Suppressor macrophage (primary cell): ENCODE data around the gene LBR.

ENCODE experiments used
- DNase-seq, 4 experiments: peaks; one replicate each; pipeline ENCODE4 v3.0.0-alpha.2; 2020 to 2022

Gene LBR

DNA sequence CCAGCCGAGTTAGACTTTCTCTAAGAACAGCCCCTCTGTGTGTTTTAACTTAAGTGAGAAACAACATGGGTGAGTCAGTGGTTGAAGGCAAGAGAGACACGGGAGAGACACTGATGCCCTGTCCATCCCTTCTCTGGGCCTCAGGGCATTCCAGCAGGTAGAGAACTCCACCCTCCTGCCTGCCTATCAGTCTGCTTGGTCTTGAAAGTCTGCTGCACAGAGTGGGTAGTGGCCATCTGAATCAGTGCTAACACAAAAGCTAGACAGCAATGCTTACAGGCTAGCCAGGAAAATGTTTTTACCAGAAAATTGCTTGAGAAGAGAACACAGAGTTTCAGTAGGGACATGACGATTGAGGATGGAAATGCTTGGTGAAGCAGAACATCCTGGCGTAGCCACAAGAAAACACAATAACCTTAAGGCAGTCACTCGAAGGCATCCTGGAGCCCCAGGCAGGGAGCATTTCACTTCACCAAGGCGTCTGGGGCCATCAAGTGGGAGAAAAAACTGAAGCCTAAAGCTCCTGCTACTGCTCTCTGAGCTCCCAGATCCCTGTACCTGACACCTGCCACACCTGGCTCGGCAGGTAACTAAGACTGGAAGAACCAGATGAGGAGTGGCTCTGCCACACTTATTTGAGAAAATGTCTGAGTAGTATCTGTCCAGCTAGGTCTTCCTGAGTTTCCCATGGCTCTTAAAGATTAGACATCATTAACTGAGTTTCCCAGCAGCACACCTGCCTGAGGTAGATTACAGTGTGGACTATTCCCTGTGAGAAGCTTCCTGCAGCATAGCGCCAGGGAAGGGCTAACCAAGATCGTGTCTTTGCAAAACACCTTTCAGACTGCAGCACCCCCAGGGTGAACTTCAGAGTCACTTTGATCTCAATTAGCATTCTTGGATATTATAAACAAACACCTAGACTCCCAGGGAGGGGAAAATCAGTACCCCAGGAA lies 18.1 kb upstream of the LBR start:
- DNase-seq: no peak

DNA sequence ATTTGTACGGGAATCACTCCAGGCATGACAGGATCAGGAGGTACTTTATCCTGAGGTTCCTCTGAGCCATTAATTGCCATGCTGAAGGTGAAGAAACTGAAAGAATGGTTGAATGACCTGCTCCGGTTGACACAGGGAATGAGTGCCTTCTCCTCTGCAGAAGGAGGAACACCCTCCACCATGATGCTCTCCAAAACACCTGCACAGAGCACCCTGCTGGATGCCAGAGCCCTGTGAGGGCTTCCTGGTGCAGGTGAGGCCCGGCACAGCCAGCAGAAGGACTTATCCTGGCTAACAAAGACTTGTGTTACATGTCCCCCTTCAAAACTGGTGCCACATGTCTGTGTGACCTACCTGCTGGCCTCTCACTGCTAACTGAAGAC lies 14.3 kb upstream of the LBR start:
- DNase-seq: no peak

DNA sequence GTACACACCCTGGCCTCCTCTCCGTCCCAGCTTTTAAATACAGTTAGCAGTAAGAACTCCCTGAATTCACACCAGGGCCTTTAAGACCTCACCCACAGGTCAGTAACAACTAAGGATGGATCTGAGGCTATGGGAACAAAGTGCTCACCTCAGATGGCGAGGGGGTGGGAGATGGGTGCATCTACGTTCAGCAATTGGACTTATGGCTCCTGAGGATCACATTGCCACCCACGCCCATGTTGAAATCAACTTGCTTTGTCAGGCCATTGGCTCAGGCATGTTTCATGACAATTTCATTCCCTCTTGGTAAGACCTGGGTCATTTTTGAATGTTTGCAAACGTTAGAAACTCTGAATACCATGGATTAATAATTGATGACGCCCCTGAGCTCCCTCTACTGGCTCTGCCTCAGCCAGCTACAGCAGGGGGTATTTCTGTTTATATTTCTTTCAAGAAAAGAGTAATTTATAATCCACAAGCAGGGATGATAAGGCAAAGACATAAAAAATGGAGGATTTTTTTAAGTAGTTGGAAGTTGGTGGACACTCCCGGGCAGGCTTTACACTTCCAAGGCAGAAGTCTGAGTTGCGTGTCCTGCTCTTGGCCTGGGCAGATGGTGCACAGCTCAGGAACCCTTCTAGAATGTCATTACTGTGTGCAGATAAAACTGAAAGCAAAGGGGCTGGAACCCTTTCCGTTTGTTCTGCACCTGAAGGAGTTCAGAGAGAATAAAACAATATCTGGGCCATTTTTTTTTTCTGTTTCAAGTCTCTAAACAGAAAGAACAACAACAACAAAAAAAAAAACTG lies 13.7 kb upstream of the LBR start:
- peak; percentile 55 to 62 (median 59) for DNase-seq

DNA sequence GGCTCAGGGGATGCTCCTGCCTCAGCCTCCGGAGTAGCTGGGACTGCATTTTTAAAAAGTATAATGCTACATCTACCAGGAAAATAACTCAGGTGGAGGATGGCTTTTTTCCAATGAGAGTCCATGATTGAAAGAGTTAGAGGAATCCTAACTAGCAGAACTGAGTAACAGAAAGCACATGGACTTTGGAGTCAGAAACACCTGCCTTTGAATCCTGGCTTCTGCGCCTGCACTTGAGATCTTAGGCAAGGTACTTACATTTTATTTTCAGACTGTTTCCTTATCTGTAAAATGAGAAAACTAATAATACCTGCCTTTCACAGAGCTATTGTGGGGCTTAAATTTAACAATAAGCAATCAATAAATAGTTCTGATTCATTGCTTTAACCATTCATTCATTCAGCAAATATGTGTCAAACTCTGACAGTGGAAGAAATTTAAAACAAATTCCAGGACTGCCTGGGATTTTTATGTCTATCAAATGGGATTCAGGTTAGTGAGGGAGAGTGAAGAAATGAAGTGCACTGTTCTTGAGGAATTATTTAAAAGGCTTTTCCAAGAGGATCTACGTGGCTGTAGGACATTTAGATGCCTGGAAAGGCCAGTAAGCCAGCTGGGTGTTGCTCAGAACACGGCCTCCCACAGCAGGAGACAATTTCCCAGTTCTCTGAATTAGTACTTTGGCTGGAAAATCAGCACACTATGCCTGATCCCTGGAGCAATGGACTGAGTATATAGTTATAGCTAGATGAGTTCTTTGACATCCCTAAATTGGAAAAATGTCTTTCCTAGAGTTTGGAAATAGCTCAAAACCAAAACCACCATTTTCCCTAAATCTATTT lies 12.8 kb upstream of the LBR start:
- no peak for DNase-seq

DNA sequence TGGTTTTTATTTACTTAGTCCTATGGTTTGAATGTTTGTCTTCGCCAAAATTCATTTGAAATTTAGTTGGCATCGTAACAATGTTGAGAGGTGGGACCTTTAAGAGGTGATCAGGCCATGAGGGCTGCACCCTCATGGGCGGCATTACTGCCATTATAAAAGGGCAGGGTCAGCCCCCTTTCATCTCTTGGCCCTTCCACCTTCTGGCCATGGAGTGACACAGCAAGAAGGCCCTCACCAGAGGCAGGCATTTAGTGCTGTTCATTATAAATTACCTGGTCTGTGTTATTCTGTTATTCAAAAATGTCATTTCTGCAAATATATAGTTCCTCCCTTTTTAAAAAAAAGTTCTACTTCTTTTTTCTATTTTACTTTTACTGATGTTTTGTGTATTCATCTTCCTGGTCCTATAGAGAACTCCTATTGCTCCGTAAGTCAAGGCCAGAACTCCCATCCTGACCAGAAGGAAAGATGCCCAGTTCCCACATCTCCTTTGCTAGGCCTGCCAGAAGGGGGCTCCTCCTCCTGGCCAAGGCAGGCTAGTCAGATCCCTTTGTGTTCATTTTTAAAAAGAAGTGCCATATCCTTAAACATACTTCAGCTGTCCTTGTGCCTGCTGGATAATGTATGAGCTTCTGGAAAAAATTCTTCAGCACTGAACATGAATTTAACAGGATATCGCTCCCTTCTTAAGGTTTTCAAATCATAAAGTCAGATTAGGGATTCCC lies 10.0 kb upstream of the LBR start:
- peak; percentile 33 to 75 (median 67) for DNase-seq

DNA sequence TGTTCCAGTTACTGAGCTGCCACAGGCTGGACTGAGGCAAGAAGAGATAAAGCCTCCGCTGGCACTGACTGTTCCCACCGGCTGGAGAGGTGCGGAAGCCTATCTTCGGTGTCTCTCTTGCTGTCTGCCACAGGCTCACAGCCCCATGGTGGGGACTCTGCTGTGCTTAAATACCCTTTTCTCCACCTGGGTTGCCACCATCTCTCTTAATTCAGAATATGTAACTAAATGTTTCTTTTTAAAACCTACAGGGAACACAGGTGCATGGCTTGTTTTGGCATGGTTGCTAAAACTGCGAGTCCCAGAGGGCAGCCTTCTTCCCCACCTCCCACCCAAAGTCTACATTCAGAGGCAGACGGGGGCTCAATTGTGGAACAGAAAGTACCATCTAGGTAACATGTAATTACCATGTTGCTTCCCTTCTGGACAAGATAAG lies 8.1 kb upstream of the LBR start:
- DNase-seq: no peak

DNA sequence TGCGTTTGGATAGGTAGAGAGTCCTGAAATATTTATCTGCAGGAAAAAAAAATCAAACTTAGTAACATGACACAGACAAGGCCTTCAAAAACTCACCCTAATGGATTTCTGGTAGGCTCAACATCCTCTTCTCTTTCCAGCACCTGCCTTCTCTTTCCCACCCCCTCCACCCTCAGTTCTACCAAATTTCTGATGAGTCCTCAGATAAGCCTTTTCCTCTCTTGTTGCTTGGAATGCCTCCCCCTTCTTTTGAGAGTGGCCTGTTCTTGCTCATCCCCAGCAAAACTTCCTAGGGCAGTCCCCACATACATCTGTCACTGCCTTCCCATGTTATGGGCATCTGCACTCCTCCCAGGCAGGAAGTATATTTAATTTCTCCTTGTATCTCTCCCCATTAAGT lies 7.6 kb upstream of the LBR start:
- no peak for DNase-seq

DNA sequence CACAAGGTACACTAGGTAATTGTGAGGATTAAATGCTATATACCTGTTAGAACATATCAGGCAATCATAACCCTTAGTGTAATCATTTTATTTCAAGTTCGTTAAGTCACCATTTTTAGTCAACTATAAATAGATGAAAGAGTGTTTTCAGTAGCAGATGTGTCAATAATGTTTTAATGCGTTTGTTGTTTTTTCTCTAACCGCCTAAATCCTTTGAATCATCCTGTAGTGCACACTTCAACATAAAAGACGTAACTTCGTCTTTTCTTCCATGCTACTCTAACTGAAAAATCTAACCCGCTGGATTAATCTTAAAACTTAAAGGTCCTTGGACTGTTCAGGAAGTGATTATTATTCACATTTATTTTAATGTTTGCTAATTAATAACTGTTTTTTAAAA lies 7.2 kb upstream of the LBR start:
- no peak for DNase-seq

DNA sequence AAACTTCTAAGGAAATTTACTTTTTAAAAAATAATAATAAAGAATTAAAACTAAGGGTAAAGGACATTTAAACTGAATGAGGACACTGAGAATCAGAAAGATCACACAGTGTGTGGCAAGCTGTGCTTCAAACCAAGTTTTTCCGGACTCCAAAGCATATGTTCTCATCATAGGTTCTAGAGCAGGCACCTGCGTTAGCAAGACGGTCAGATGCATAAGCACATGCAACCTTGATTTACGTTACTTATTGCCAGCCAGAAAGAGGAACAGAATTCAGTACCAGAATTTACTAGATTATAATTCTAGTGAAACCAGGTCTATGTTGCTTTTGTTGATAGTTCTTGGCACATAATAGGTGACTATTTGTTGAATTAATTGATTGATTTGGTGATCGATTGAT lies 6.2 kb upstream of the LBR start:
- no peak for DNase-seq

DNA sequence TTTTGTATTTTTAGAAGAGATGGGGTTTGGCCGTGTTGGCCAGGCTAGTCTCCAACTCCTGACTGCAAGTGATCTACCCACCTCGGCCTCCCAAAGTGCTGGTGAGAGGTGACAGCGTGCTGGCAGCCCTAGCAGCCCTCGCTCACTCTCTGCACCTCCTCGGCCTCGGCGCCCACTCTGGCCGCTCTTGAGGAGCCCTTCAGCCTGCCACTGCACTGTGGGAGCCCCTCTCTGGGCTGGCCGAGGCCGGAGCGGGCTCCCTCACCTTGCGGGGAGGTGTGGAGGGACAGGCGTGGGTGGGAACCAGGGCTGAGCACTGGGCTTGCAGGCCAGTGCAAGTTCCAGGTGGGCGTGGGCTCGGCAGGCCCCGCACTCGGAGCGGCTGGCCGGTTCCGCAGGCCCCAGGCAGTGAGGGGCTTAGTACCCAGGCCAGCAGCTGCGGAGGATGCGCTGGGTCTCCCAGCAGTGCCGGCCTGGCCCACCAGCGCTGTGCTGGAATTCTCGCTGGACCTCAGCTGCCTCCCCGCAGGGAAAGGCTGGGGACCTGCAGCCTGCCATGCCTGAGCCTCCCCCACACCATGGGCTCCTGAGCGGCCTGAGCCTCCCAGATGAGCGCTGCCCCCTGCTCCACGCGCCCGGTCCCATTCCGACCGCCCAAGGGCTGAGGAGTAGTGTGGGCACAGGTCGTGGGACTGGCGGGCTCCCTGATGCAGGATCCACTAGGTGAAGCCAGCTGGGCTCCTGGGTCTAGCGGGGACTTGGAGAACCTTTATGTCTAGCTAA lies 3.4 kb upstream of the LBR start:
- no peak for DNase-seq

DNA sequence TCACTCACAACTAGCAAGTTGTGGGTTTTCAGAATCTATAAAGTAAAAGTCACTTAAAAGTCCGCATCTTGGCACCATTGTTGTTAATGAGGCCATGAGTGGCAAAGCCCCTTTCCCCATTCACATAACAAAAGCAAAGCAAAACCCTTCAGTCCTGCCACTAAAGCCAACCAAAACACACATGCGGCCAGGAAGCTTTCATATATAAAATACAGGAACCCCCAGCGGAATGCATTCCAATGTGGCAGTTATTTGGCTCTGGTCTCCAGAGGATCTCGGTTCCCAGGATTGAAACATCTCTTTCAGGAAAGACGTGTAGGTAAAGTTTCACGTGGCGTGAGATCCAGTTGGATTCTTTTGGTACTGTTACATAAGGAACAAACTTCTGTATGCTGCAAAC lies 2.5 kb upstream of the LBR start:
- no peak for DNase-seq

DNA sequence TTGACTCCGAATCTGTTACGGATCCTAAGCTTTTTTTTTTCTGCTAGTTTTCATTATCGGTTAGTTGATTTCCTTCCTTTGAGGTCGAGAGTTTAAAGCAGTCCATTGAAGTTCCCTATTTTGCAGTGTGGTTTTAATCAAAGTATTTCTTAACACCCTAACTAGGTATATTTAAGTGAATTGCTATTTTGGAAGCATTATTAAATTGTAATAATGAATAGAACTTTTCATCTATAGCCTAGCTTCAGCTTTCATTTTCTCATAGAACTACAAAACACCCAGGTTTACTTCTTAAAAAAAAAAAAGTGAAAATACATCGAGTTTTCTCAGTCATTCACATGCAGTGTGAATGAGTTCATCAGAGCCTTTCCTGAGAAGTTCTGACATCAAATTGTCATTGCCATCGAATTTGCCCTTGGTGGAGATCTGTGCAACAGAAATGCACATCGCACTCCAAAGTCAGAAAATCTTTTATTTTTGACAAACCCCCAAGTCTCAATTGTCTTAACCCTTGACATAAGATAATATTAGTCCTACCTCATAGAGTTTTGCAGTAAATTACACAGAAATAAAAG lies 1.1 kb upstream of the LBR start:
- peak in 2 of 4 experiments; percentile 72 to 74 for DNase-seq

DNA sequence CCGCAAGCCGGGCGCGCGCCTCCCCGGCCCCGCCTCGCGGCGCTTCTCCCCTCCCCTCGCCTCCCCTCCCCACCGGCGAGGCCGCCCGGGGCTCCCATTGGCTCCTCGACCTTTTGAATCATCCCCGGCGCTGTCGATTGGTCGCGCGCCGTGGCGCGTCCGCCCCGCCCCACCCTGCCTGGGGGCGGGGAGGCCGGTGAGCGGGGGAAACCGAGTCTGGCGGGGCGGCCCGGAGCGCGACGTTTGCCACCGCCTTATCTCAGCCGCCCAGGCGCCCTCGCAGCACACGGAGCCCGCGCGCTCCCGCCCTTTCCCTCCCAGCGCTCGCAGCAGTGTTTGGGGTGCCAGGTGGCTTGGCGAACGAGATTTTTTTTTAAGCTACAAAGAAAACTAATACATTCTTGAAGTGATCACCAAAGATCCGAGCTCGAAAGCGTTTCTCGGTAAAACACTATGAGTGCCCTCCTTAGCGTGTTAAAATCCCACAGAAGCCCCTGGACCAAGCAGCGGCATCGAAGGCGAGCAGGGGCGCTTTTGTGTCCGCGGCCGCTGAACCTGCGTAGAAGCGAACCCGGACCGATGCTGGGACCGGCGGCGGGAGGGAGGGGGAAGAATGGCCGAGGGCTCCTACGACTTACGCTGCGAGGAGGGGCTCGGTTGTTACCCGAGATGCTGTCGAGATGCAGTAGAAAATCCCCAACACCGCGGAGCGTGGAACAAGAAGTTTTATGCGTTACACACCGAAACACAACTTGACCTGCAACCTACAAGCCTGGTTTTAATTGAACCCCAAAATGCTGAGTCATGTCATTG lies 436 bp upstream of the LBR start:
- DNase-seq: peak; percentile 92 to 98 (median 95)

DNA sequence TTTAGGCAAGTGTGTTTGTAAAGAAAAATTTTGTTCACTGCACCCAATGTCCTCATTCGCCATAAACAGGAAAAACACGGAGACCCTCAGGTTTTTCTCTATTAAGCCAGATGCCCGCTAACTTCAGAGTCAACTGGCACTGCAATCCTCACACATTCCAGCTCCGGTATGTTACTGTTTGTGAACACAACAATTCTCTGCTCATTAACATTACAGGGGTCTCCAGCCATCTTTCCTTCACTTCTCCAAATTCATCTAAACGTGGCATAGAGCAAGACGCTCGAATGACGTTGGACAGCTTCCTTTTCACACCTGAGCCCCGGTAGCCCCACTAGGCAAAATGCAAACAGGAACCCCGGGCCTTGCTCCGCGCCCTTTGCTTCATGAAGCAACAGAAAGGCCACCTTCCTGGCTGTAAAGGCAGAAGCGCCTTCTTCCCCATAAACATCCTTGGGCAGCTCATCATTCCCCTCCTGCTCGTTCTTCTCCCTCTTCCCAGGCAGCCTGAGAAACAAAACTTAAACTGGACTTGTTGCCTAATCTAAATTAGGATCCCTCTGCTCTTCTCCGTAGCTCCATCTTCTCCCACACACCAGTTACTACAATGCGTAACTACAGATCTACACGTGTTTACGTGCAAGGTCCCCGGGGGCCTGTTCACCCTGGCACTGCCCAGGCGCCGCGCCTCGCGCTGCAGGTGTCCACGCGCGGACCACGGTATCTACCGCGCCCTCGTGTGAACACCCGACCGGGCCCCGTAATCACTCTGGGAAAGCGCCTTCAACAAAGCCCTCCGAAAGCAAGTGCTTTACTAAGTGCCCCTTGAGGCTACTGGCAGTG lies 1.2 kb downstream of the LBR start:
- peak; percentile 21 to 56 (median 53) for DNase-seq

DNA sequence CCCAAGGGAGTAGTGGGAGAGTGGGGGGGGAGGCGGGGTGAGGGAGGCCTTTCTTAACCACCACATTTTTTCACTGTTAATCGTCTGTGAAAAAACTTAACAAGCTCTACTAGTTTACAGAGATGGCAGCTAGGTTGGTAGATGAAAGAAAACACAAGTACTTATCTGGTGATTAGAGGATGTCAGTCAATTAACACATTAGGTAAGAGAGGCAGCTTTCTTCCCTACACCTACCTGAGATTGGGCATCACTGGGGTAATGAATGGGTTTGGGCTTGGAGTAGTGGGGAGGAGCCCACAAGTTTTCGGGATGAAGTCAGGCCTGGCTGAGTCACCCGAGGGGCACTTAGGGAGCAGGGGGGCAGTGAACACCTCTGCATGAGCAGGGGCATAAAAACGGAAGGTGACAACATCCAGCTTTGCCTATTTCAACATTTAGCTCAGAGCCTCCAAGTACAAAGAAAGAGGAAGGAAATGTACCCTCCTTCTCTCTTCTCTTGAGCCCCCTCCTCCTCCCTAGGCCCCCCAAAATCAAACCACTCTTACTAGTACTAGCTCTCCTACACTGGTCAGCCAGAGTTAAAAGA lies 2.5 kb downstream of the LBR start:
- peak; percentile 46 to 68 (median 62) for DNase-seq

DNA sequence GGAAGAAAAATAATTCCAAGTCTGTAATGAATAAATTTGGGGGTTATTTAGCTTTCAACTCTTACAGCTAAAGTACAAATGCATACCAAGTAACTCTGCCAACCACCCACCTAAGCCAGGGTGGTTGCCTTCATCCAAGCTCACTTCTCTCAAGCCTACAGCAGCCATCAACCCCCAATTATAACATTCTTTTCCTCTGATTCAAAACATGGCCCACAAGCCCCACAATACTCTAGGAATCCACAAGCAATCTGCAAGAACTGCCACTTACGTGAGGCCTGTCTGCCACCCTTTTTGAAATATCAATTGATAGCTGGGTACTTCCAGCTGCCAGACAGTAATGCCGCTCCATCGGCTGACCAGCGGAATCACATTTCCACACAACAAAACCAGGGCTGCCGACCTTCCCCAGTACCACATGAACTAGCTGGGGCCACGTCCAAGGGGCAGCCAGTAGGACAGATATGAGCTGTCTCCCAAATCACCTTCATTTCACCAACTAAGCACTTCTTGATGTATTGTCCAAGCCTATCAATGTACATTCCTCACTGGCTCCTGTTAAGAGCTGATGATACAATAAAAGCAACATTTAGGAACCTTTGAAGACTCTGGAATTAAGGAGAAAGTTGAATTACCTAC lies 3.2 kb downstream of the LBR start:
- no peak for DNase-seq

DNA sequence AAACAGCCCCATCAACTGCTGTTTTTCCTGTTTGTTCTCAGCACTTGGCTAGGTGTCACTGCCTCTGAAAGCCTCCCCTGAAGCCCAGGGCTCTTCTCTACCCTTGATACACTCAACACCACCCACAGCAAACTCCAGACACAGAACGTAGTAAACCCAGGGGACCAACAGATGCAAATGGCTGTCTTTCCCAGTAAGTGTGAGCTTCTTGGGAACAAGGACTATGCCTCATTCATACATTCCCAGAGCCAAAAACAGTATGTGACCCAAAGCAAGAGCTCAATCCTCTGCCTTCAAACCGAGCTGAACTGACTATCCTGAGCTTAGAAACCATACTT lies 4.4 kb downstream of the LBR start:
- no peak for DNase-seq
